ENCODE measurements around the gene BMX. TPM values are rescaled to one million over a fixed set of nuclear protein-coding genes. Genes with fewer than 3 reads are reported as not detected.
A peak's percentile ranks its signal among the peaks of the same experiment; 100 is the strongest.

BMX gene
- total RNA-seq (2014; rRNA removed): not detected in 2 replicates
- percentile 7 among the genes with signal in this experiment for Bru-seq, nascent RNA
- BruChase-seq, experiment 1, labeled RNA remaining after a 6-hour chase: percentile 5 among the genes with signal in this experiment
- percentile 4 among the genes with signal in this experiment for BruChase-seq, experiment 2, labeled RNA remaining after a 2-hour chase
- long read RNA-seq, partial matches to known transcripts: 0 of 1 reads
- long read RNA-seq, other reads (novel, unspliced or antisense): 1 of 1 reads

GRCh38 chrX:15500497-15500966 is at the start of gene BMX:
TSS of gene BMX (plus strand) at chrX:15500807. CDS start at chrX:15508354, 7,547 bp downstream.
- DNase-seq: no peak
- Histone ChIP-seq H3K27ac (ENCODE audit: low read length) (no peak within 1 kb of the TSS), H3K4me2 (ENCODE audit: low read length) (no peak within 1 kb of the TSS), H3K36me3 (ENCODE audit: low read depth, low read length) (no peaks in the 10 kb centered on the region), H2AFZ (ENCODE audit: low read length) (no peak within 1 kb of the TSS), H3K9me2 (replicated peaks; ENCODE audit: low read length) (no peaks in the 10 kb centered on the region), H4K20me1 (ENCODE audit: low read length) (no peaks in the 10 kb centered on the region), H3K79me2 (ENCODE audit: low read length) (no peaks in the 10 kb centered on the region), H3K4me3 (ENCODE audit: low read length) (no peak within 1 kb of the TSS), H3K4me1 (ENCODE audit: insufficient read depth, low read length) (peaks cover 4% of the 10 kb centered on the region; the same call in 1 of the 2 replicates), H3K27me3 (ENCODE audit: low read length) (no peaks in the 10 kb centered on the region), H3K9me3 (ENCODE audit: low read length) (no peaks in the 10 kb centered on the region), H3F3A (ENCODE audit: low read length, unreplicated experiment) (no peaks in the 10 kb centered on the region), H3K9ac (ENCODE audit: low read length) (no peak within 1 kb of the TSS)
- ChIA-PET POLR2A (ENCODE audit: unreplicated experiment) (no interaction called here), CTCF (no interaction called here)
- BruUV-seq (replicated peaks): no TSS peak
- no peak for ATAC-seq
- TF ChIP-seq EZH2 (IDR thresholded peaks at IDR 0.05; ENCODE audit: low read length, unreplicated experiment): no peak
- intact Hi-C loops (cut with micrococcal nuclease): no loop called here

GRCh38 chrX:15451913-15452312 is 48.7 kb upstream of the BMX start:
- ChIA-PET CTCF (no interaction called here), POLR2A (ENCODE audit: unreplicated experiment) (no interaction called here)
- no peaks in the 10 kb centered on the region for H3K27me3 ChIP-seq (ENCODE audit: low read length)
- H3K79me2 ChIP-seq (ENCODE audit: low read length): no peaks in the 10 kb centered on the region
- ATAC-seq: no peak
- no peaks in the 10 kb centered on the region for H3K4me1 ChIP-seq (ENCODE audit: insufficient read depth, low read length)
- no peak for DNase-seq
- BruUV-seq (replicated peaks): no TSS peak
- H3K9ac ChIP-seq (ENCODE audit: low read length): no peak overlapping the region
- H3K36me3 ChIP-seq (ENCODE audit: low read depth, low read length): peaks cover 15% of the 10 kb centered on the region; the same call in 1 of the 2 replicates
- H3K9me3 ChIP-seq (ENCODE audit: low read length): no peaks in the 10 kb centered on the region
- H3F3A ChIP-seq (ENCODE audit: low read length, unreplicated experiment): no peaks in the 10 kb centered on the region
- no peak overlapping the region for H3K27ac ChIP-seq (ENCODE audit: low read length)
- H3K4me2 ChIP-seq (ENCODE audit: low read length): no peak overlapping the region
- no peak overlapping the region for H2AFZ ChIP-seq (ENCODE audit: low read length)
- H3K9me2 ChIP-seq (replicated peaks; ENCODE audit: low read length): no peaks in the 10 kb centered on the region
- H4K20me1 ChIP-seq (ENCODE audit: low read length): no peaks in the 10 kb centered on the region
- TF ChIP-seq EZH2 (IDR thresholded peaks at IDR 0.05; ENCODE audit: low read length, unreplicated experiment) (no peak), EZH2phosphoT487 (IDR thresholded peaks at IDR 0.05; ENCODE audit: borderline replicate concordance, low read length) (no peak)
- TF ChIP-seq, protein P1, sequence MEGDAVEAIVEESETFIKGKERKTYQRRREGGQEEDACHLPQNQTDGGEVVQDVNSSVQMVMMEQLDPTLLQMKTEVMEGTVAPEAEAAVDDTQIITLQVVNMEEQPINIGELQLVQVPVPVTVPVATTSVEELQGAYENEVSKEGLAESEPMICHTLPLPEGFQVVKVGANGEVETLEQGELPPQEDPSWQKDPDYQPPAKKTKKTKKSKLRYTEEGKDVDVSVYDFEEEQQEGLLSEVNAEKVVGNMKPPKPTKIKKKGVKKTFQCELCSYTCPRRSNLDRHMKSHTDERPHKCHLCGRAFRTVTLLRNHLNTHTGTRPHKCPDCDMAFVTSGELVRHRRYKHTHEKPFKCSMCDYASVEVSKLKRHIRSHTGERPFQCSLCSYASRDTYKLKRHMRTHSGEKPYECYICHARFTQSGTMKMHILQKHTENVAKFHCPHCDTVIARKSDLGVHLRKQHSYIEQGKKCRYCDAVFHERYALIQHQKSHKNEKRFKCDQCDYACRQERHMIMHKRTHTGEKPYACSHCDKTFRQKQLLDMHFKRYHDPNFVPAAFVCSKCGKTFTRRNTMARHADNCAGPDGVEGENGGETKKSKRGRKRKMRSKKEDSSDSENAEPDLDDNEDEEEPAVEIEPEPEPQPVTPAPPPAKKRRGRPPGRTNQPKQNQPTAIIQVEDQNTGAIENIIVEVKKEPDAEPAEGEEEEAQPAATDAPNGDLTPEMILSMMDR (conservative IDR thresholded peaks at IDR 0.05; ENCODE audit: low read depth, low read length): no peak
- H3K4me3 ChIP-seq (ENCODE audit: low read length): no peak overlapping the region
- intact Hi-C loops (cut with micrococcal nuclease): no loop called here

GRCh38 chrX:15464704-15465103 is 35.9 kb upstream of the BMX start:
- no peaks in the 10 kb centered on the region for H3K79me2 ChIP-seq (ENCODE audit: low read length)
- ATAC-seq (no peak), DNase-seq (peak; percentile 2)
- no TSS peak for BruUV-seq (replicated peaks)
- H3K4me1 ChIP-seq (ENCODE audit: insufficient read depth, low read length): no peaks in the 10 kb centered on the region
- H3K4me3 ChIP-seq (ENCODE audit: low read length): no peak overlapping the region
- intact Hi-C loops (cut with micrococcal nuclease): no loop called here
- no peaks in the 10 kb centered on the region for H3F3A ChIP-seq (ENCODE audit: low read length, unreplicated experiment)
- no peak overlapping the region for H3K27ac ChIP-seq (ENCODE audit: low read length)
- H3K9me3 ChIP-seq (ENCODE audit: low read length): no peaks in the 10 kb centered on the region
- H3K9me2 ChIP-seq (replicated peaks; ENCODE audit: low read length): no peaks in the 10 kb centered on the region
- no peaks in the 10 kb centered on the region for H4K20me1 ChIP-seq (ENCODE audit: low read length)
- TF ChIP-seq, protein P1 (conservative IDR thresholded peaks at IDR 0.05; ENCODE audit: low read depth, low read length): no peak
- no peak for TF ChIP-seq EZH2 (IDR thresholded peaks at IDR 0.05; ENCODE audit: low read length, unreplicated experiment)
- no peak for TF ChIP-seq EZH2phosphoT487 (IDR thresholded peaks at IDR 0.05; ENCODE audit: borderline replicate concordance, low read length)
- CTCF ChIA-PET: no interaction called here
- POLR2A ChIA-PET (ENCODE audit: unreplicated experiment): no interaction called here
- no peaks in the 10 kb centered on the region for H3K27me3 ChIP-seq (ENCODE audit: low read length)
- H2AFZ ChIP-seq (ENCODE audit: low read length): no peak overlapping the region
- no peak overlapping the region for H3K4me2 ChIP-seq (ENCODE audit: low read length)
- 0 out of 2 replicates have a peak, but pooled peaks cover 3% of the 10 kb centered on the region for H3K36me3 ChIP-seq (ENCODE audit: low read depth, low read length)
- H3K9ac ChIP-seq (ENCODE audit: low read length): no peak overlapping the region

All from PC-3 (cell line).